Activated CD4-positive, CD25-positive, alpha-beta regulatory T cell treated with anti-CD3 and anti-CD28 coated beads, Interleukin-2, amount 50 U/mL, for 72 hours (primary cell): ENCODE data around the gene CHTF18.

Source experiments
- DNase-seq: peaks from one replicate; pipeline ENCODE4 v3.0.0; 2021

CHTF18 gene

DNA sequence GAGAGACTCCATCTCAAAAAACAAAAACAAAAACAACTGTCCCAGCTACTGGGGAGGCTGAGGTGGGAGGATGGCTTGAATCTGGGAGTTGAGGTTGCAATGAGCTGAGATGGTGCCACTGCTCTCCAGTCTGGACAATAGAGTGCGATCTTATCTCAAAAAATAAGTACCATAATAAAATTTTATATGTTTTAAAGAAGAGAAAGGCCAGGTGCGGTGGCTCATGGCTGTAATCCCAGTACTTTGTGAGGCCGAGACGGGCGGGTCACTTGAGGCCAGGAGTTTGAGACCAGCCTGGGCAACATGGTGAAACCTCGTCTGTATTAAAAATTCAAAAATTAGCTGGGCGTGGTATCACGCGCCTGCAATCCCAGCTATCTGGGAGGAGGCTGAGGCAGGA lies 11.6 kb upstream of the CHTF18 start:
- DNase-seq: no peak

DNA sequence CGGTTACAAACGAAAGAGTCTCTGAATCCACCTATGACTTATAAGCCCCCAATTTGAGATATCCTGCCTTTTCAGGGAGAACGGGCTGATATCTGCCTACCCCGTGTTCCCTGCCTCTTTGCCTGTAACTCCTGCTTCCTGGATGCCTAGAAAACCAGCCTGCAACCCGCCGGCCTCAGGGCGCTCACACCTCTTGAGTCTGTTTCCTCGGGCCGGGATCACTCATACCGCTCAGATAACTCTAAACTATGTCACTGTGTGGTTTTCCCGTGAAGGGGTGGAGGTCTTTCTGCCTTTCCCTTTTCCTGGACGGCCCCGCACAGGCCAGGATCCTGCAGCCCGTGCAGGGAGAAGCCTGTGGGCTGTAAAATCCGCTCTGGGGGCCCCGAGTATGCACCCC lies 10.6 kb upstream of the CHTF18 start:
- no peak for DNase-seq

DNA sequence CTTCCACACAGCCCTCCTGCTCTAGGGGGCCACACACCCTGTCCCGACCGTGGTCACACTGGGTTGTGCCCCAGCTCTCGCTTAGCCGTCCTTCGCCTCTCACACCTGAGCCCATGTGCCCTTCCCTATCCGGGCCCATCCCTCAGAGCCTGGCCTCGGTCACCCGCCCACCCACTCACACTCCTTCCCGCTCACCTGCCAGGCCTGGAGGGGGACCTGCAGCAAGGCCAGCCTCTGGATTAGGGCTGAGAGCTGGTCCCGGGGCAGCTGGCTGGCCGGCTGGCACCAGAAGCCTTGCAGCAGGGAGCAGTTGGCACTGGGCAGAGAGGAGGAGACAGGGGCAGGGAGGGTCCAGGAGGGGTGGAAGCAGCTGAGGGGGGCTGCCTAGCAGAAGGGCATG lies 10.0 kb upstream of the CHTF18 start:
- no peak for DNase-seq

DNA sequence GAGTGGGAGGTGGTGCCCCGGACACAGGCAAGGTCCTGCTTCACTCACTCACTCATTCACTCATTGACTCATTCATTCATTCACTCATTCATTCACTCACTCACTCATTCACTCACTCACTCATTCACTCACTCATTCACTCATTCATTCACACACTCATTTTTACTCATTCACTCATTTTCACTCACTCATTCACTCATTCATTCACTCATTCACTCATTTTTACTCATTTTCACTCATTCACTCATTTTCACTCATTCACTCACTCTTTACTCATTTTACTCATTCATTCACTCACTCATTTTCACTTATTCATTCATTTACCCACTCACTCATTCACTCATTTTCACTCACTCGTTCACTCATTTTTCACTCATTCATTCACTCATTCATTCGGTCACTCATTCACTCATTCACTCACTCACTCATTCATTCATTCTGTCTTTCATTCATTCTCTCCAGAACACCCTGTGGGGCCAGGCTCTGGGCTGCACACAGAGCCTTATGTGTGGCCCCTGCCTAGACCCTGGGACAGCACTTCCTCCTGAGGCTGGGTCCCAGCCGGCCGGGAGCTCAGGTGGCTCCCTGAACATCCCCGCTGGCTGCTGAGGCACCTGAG lies 9.4 kb upstream of the CHTF18 start:
- DNase-seq: no peak

DNA sequence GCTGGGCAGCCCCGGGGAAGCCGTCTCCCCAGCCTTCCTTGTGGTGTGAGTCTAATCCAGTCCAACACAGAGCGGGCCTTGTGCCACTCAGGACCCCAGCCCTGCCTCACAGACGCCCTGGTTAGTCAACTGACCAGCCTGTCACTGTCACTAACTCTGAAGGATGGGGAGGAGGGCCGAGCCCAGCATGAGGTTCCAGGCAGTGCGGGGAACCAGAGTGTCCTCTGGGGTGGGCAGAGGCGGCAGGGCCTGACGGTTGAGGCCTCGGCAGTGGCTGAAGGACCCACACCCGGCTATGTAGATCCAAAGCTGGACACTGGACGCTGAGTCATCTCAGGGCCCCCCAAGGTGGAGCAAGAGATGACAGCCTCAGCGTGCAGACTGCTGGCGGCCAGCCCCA lies 8.9 kb upstream of the CHTF18 start:
- no peak for DNase-seq

DNA sequence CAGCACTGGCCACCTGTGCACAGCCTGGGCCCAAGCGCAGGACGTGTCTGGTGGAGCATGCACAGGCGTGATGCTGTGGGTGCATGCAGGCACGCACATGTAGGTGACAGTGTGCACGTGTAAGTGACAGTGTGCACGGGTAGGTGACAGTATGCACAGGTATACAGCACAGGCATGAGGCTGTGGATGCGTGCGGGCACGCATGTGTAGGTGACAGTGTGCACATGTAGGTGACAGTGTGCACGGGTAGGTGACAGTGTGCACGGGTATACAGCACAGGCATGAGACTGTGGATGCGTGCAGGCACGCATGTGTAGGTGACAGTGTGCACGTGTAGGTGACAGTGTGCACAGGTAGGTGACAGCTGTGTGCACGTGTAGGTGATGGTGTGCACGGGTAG lies 8.1 kb upstream of the CHTF18 start:
- DNase-seq: no peak

DNA sequence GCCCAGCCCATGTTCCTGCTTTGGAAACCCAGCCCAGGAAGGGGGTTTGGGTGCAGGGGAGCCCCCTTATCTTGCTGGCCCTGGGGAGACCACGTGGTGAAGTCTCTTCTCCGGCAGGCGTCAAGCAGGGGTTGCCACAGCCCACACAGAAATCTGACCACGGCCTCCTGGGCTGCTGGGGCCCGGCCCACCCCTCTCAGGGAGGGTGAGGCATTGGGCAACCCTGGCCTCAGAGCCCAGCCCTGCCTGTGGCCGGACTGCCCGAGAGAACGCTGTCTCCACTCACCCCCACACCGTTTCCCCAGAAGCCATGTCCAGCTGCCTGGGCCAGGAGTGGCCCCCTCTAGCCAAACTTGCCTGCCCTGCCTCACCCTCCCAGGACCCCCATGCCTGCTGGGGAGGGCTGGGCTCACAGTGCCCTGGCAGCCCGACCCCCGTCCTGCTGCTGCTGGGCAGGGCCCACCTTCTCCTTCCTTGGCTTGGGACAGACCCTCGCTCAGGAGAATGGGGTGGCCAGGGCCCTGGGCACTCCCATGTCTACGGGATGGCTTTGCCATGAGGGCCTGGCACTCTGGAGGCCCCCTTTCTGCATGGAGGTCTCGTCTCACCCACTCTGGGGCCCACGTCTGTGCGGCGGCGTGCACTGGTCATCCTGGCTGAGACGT lies 6.9 kb upstream of the CHTF18 start:
- no peak for DNase-seq

DNA sequence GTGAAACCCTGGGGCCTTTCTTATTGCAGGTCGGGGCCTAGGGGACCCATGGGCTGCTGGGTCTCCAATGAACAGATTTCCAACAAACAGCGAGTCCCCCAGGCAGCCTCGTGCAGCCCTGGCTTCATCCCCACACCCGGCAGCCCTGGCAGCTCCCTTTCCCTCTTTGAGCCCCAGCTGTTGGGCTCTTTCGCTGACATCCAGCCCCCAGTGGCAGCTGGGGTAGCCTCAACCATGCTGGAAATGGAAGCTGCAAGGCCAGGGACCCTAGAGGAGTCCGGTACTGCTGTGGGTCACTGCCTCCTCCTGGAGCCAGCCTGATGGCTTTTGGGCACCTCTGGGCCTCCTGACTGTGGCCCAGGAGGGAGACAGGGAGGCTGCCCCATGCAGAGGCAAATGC lies 6.2 kb upstream of the CHTF18 start:
- DNase-seq: no peak

DNA sequence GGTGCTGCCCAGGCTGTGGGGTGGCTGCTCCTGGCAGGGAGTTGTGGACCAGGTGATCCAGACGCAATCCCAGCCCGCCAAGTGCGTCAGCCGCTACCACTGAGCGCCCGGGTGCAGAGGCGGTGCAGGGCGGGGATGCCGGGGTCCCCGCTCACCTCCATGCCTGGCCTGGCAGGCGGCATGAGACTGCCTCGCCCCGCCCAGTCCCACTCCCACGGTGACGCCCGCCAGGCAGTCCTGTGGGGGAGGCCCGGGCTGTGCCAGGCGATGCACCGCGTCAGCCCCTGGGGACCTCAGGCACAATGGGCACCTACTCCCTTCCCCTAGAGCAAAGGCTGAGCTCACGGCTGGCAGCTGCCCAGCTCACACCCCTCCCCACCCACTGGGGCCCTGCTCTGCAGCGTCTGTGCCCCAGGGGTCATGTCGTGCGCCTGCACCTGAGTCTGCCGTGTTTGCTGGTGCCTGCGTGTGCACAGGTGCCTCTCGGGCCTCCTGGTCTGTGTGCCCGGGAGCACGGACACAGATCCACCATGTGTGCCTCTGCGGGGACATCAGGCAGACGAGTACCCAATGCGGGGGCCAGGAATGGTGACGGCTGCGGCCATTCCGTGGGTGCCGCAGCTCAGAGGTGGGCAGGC lies 5.5 kb upstream of the CHTF18 start:
- DNase-seq: no peak

DNA sequence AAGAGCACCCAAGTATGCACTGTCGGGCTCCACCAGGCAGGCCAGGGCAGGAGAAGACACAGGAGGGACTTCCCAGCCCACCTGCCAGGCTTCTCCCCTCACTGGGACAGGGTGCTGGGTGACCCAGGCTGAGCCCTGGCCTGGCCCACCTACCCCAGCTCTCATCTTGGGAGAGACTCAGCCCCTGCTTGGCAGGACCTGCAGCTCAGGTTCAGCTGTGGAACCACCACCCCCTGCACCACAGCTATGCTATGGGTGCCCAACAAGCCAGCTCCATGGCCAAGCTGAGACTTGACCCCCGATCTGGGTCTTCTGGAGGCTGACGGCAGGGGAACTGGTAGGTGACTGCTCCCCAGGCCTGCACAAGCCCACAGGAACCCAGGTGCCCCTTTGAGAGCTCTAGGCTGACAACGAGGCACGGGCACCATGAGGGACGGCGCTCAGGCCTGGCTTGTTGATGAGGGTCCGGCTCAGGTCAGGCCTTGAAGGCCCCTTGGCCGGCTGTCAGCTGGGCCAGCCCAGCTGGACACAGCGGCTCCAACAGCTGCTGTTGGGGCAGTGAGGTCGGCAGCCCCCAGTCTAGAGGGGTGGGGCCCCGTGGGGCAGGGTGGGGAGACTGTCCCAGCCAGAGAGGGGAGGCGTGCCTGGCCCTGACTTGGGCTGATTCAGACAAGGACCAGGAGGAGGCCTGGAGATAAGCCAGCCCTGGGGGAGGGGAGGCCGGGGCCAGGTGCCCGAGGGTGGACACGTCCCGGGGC lies 4.8 kb upstream of the CHTF18 start:
- no peak for DNase-seq

DNA sequence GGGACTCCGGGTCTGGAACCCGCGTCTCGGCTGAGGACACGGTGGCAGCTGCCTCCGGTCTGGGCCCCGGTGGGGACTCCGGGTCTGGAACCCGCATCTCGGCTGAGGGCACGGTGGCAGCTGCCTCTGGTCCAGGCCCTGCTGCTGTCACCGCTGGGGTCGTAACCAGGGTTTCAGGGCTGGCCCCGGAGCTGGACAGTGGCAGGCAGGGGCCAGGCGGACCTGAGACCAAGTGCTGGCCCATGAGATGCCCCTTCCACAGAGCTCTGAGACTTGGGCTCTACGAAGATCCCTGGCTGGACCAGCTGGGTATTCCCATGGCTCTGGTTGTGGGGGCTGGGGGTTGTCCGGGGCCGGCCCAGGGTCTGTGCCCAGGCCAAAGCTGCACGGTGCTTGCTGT lies 4.0 kb upstream of the CHTF18 start:
- DNase-seq: no peak

DNA sequence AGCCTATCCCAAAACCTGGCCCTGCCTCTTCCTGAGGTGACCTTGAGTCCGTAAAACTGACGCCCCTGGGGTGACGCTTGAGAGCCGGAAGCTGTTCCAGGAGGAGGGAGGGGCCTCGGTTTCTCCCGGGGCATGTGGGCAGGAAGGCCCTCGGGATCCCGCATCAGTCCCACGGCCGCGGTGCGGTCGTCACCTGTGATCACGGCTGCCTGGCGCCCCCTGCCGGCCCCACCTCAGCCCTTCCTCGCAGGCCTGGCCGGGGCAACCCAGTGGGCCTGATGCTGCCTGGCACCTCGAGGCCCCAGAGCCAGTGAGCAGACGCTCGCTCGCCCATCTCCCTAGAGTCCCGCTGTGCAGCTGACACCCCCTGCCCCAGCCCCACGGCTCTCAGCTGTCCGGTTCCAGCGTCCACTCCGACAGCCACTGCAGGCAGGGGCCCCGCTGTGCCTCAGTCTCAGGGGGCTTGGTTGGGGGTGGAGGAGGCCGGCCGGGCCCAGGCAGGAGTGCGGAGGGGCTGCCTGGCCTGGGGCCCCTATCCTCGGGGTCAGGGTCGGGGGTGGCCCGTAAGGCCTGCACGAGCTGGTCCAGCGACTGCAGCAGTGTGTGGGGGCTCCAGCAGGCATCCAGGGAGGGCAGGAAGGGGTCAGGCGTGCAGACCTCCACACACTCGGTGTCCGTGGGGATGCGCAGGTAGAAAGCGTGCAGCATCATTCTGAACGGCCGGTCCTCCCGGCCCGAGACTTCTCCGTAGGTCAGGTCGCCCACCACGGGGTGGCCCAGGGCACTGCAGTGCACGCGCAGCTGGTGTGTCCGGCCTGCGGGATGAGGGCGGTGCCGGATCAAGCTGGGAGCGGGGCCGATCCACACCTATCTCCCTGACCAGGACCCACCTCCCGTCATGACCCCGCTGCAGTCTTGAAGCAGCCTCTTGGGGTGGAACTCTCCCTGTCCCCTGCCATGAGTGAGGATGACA lies 2.6 kb upstream of the CHTF18 start:
- DNase-seq: peak; percentile 81

DNA sequence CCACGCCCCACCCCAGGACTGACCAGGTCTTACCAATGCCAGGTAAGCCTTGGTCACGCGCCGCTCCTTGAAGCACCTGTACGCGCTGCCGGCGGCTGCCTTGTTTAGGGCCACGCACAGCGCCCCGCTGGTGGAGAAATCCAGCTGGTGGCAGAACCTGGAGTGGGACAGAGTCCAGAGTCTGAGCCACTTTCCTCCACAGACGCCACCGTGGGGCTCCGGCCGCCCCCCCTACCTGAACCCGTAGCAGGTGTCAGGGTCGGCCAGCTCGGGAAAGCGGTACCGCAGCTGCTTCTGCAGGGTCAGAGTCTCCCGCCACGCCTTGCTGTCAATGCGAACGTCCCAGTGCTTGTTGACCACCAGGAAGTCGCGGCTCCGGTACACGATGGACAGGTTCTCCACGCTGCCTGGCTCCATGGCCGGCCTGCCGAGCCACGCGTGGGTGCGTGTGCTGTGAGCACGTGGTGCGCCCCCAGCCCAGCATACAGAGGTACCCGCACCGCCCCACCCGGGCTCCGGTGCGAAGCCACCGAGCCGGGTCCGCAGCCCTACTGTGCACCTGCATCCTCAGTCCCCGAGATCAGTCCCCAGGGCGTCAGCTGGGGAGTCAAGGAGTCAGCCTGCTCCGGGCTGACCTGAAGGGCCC lies 976 bp upstream of the CHTF18 start:
- DNase-seq: no peak

DNA sequence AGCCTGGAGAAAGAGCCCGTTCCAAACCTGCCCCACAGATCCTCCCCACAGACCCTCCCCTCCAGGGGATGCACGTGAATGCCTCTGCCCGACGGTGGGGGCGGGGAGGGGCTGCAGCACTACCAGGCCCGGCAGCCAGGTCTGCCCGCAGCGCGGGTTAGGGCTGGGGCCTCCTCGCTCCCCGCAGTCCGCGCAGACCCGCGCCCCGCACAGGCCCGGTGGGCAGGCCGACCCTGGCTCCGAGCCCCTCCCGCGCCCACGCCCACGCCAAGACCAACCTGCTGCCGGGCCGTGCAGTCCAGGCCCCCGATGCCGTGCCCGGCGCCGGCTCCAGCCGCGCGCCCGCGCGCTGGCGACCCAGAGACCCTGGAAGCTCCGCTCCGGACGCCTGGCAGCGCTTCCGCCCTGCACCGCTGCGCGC lies 432 bp upstream of the CHTF18 start, which contains the start of gene RPUSD1:
TSS of gene RPUSD1 (minus strand) at position 404 of the 421 bp plus-strand sequence. CDS start 644 bp downstream, outside the sequence.
- no peak for DNase-seq

DNA sequence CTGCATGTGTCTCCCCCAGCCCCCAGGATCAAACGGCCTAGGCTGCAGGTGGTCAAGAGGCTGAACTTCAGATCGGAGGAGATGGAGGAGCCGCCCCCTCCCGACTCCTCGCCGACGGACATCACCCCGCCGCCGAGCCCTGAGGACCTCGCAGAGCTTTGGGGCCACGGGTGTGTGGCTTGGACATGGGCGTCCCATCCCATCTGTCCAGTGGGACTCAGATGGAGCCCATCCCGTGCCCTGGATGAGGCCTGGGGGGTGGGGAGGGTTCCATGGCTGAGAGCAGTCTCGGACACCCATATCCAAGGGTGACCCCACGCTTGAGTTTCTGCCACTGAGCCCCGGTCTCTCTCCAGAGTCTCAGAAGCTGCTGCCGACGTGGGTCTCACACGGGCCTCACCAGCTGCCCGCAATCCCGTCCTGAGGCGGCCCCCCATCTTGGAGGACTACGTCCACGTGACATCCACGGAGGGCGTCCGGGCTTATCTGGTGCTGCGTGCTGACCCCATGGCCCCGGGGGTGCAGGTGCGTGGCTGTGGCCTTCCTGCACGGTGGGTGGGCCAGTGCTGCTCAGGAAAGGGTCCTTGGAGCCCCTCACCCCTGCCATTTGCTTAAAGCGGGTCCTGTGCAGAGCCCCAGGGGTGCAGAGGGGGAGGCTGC lies 901 bp downstream of the CHTF18 start:
- DNase-seq: no peak

DNA sequence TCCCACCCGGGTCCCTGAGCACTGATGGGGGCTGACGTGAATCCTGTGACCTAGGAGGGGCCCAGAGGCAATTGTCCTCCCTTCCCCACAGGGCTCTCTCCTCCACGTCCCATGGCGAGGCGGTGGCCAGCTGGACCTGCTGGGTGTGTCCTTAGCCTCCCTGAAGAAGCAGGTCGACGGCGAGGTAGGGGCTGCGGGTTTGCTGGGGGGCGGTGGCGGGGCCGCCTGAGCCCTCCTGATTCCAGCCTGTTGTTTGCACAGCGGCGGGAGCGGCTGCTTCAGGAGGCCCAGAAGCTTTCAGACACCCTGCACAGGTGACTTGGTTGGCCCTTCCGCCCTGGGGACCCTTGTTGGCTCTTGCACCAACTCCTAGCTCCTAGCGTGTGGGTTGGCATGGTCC lies 1.7 kb downstream of the CHTF18 start:
- DNase-seq: no peak

DNA sequence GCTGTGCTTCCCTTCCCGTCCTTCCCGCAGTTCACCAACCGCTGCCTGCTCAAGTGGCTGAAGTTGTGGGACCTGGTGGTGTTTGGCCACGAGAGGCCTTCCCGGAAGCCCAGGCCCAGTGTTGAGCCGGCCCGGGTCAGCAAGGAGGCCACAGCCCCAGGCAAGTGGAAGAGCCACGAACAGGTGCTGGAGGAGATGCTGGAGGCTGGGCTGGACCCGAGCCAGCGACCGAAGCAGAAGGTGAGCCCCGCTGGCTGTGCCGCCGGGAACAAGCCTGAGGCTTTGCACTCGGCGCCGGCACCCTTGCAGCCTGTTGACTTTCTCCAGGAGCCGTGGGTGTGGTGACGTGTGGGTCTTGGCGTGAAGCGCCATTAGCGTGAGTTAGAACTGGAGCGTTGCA lies 2.7 kb downstream of the CHTF18 start:
- DNase-seq: no peak

DNA sequence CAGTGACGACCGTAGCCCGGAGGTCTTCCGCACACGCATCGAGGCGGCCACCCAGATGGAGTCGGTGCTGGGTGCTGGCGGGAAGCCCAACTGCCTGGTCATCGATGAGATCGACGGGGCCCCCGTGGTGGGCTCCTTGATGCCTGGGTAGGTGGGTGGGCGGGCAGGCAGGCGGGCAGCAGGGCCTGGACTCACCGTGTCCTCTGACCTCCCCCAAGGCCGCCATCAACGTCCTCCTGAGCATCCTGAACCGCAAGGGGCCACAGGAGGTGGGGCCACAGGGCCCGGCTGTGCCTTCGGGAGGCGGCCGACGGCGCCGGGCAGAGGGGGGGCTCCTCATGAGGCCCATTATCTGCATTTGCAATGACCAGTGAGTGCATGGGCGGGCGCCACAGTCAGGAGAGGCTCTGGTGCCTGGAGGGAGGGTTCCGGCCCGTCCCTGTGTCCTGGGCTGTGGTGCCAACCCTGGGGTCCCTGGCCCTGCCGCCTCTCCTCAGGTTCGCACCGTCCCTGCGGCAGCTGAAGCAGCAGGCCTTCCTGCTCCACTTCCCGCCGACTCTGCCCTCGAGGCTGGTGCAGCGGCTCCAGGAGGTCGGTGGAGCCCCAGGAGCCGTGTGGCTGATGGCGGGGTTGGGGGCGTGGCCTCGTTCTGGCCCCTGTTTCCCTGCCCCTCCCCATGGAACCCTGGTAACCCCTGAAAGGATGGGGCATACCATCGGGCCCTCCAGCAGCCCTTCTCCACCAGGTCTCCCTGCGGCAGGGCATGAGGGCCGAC lies 4.0 kb downstream of the CHTF18 start:
- DNase-seq: no peak

DNA sequence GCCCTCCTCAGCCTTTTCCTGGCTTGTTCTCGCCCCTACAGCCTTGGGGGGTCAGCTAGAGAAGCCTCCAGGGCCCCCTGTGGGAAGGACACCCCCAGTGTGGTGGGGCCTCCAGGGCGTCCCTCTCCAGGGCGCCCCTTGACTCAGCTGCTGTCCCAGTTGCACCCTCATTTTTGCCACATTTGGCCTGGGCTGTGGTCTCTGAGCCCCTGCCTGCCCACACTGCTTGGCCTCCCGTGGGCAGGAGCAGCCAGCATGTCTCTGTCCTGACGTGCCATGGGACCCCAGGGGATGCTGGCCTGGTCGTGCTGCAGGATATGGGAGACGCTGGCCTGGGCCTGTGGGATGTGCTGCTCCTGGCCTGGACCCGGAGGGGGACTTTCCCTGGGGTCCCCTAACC lies 5.0 kb downstream of the CHTF18 start:
- no peak for DNase-seq

DNA sequence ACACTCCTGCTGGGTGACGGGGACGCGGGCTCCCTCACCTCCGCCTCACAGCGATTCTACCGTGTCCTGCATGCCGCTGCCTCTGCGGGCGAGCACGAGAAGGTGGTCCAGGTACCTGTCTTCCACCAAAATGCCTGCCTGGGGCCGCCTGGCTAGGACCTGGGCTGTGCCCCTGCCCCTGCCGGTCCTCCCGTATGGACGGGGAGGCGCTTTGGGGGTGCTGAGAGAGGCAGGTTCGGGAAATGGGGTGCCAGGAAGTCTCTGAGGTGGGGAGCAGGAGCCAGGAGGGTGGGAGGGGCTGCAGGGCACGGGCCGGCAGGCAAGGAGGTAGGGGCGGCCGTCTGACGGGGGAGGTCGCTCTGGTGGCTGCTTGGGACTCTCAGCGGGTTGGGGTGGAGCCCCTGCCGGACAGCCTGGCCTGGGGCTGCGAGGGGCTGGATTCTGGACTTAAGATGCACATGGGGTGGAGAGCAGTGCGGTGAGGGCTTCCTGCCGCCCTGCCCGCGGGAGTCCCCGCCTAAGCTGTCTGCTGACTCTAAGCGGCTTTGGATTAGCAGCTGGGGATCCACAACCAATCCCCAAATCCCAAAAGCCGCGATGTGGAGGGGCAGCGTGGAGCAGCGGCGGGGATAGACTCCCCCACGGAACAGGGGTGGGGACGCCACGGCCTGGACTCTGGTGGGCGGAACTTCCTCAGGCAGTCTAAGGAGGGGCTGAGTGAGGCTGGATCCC lies 5.8 kb downstream of the CHTF18 start:
- DNase-seq: no peak
